ENCODE measurements around the gene MIGA2. TPM values are rescaled to one million over a fixed set of nuclear protein-coding genes. Genes with fewer than 3 reads are reported as not detected.

Gene MIGA2
- polyA plus RNA-seq, 4 donors, result 21.3 to 127 (median 61.0) TPM

GRCh38 chr9:129093602-129094386, 57.4 kb downstream of the MIGA2 start:
- 79 to 83% (median 82%) methylated on average over 20 of the region's 20 CpGs for WGBS, 3 donors
- no peak for FAIRE-seq
- Histone ChIP-seq H3K9me3 (ENCODE audit: control insufficient read depth in 2 of 2, insufficient read depth in 1 of 2, low read depth in 1 of 2, low read length in 1 of 2) (no peaks in the 10 kb centered on the region), H3K36me3 (ENCODE audit: control insufficient read depth in 3 of 3, insufficient read depth in 2 of 3, low read depth in 1 of 3, low read length in 3 of 3) (peaks cover 14 to 75% (median 18%) of the 10 kb centered on the region in 3 donors), H3K27ac (ENCODE audit: low read depth in 1 of 3, low read length in 2 of 3) (no peak overlapping the region), H3K4me3 (ENCODE audit: low read depth in 1 of 3, low read length in 3 of 3) (no peak overlapping the region), H3K27me3 (ENCODE audit: control insufficient read depth in 3 of 3, insufficient read depth in 3 of 3, low read length in 3 of 3) (no peaks in the 10 kb centered on the region), H3K4me1 (ENCODE audit: control insufficient read depth in 3 of 3, insufficient read depth in 2 of 3, low read depth in 1 of 3, low read length in 2 of 3) (no peaks in the 10 kb centered on the region)
- no peak for DNase-seq

GRCh38 chr9:129094387-129095169, 58.2 kb downstream of the MIGA2 start:
- no peaks in the 10 kb centered on the region for H3K9me3 ChIP-seq (ENCODE audit: control insufficient read depth in 2 of 2, insufficient read depth in 1 of 2, low read depth in 1 of 2, low read length in 1 of 2)
- no peak for FAIRE-seq
- DNase-seq, result no peak
- H3K4me1 ChIP-seq (ENCODE audit: control insufficient read depth in 3 of 3, insufficient read depth in 2 of 3, low read depth in 1 of 3, low read length in 2 of 3), result no peaks in the 10 kb centered on the region
- WGBS, 3 donors, result 85 to 91% (median 91%) methylated on average over 13 of the region's 13 CpGs
- peaks cover 8 to 68% (median 12%) of the 10 kb centered on the region in 3 donors for H3K36me3 ChIP-seq (ENCODE audit: control insufficient read depth in 3 of 3, insufficient read depth in 2 of 3, low read depth in 1 of 3, low read length in 3 of 3)
- H3K27me3 ChIP-seq (ENCODE audit: control insufficient read depth in 3 of 3, insufficient read depth in 3 of 3, low read length in 3 of 3), result no peaks in the 10 kb centered on the region
- no peak overlapping the region for H3K4me3 ChIP-seq (ENCODE audit: low read depth in 1 of 3, low read length in 3 of 3)
- no peak overlapping the region for H3K27ac ChIP-seq (ENCODE audit: low read depth in 1 of 3, low read length in 2 of 3)

DNA sequence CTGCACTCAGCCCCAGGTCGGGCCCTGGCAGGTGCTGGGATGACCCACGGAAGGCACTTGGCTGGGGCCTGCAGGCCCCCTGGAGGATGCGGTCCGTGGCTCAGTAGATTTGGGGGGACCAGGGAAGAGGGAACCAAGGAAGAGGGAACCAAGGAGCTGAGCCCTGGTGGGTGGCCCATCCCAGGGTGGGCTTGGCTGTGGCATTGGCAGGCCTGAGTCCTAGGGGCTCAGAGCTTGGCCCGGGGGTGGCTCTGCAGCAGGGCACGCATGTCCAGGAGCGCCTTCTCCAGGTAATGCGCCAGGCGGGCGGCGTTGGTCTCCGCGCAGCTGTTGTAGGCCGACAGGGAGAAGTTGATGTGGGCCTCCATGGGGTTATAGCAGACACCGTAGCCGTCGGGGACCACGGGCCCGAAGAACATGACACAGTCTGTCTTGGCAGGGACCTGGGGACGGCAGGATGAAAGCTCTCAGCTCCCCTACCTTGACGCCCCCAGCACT, 58.8 kb downstream of the MIGA2 start:
- FAIRE-seq (no peak), DNase-seq (no peak)
- Histone ChIP-seq H3K4me1 (ENCODE audit: control insufficient read depth in 3 of 3, insufficient read depth in 2 of 3, low read depth in 1 of 3, low read length in 2 of 3) (no peaks in the 10 kb centered on the region), H3K9me3 (ENCODE audit: control insufficient read depth in 2 of 2, insufficient read depth in 1 of 2, low read depth in 1 of 2, low read length in 1 of 2) (no peaks in the 10 kb centered on the region), H3K36me3 (ENCODE audit: control insufficient read depth in 3 of 3, insufficient read depth in 2 of 3, low read depth in 1 of 3, low read length in 3 of 3) (peaks cover 6 to 67% (median 8%) of the 10 kb centered on the region in 3 donors), H3K27ac (ENCODE audit: low read depth in 1 of 3, low read length in 2 of 3) (no peak overlapping the region), H3K4me3 (ENCODE audit: low read depth in 1 of 3, low read length in 3 of 3) (no peak overlapping the region), H3K27me3 (ENCODE audit: control insufficient read depth in 3 of 3, insufficient read depth in 3 of 3, low read length in 3 of 3) (no peaks in the 10 kb centered on the region)
- 93 to 96% (median 94%) methylated on average over 21 of the region's 21 CpGs for WGBS, 3 donors

- no peak overlapping the region for H3K4me3 ChIP-seq (ENCODE audit: low read depth in 1 of 3, low read length in 3 of 3)
- no peaks in the 10 kb centered on the region for H3K9me3 ChIP-seq (ENCODE audit: control insufficient read depth in 2 of 2, insufficient read depth in 1 of 2, low read depth in 1 of 2, low read length in 1 of 2)
- DNase-seq (no peak), FAIRE-seq (no peak)
- H3K27me3 ChIP-seq (ENCODE audit: control insufficient read depth in 3 of 3, insufficient read depth in 3 of 3, low read length in 3 of 3), result no peaks in the 10 kb centered on the region
- H3K4me1 ChIP-seq (ENCODE audit: control insufficient read depth in 3 of 3, insufficient read depth in 2 of 3, low read depth in 1 of 3, low read length in 2 of 3), result no peaks in the 10 kb centered on the region
- no peak overlapping the region for H3K27ac ChIP-seq (ENCODE audit: low read depth in 1 of 3, low read length in 2 of 3)
- WGBS, 3 donors, result 91 to 94% (median 93%) methylated on average over 12 of the region's 12 CpGs
- peaks cover 7 to 67% (median 7%) of the 10 kb centered on the region in 3 donors for H3K36me3 ChIP-seq (ENCODE audit: control insufficient read depth in 3 of 3, insufficient read depth in 2 of 3, low read depth in 1 of 3, low read length in 3 of 3)
Measured at GRCh38 chr9:129095908-129096307, 59.5 kb downstream of the MIGA2 start.

GRCh38 chr9:129097671-129098306, 61.4 kb downstream of the MIGA2 start:
- no peak overlapping the region for H3K27ac ChIP-seq (ENCODE audit: low read depth in 1 of 3, low read length in 2 of 3)
- H3K4me1 ChIP-seq (ENCODE audit: control insufficient read depth in 3 of 3, insufficient read depth in 2 of 3, low read depth in 1 of 3, low read length in 2 of 3), result no peaks in the 10 kb centered on the region
- H3K9me3 ChIP-seq (ENCODE audit: control insufficient read depth in 2 of 2, insufficient read depth in 1 of 2, low read depth in 1 of 2, low read length in 1 of 2), result no peaks in the 10 kb centered on the region
- WGBS, 3 donors, result 90 to 97% (median 93%) methylated on average over 16 of the region's 16 CpGs
- FAIRE-seq (no peak), DNase-seq (no peak)
- H3K27me3 ChIP-seq (ENCODE audit: control insufficient read depth in 3 of 3, insufficient read depth in 3 of 3, low read length in 3 of 3), result no peaks in the 10 kb centered on the region
- no peak overlapping the region for H3K4me3 ChIP-seq (ENCODE audit: low read depth in 1 of 3, low read length in 3 of 3)
- H3K36me3 ChIP-seq (ENCODE audit: control insufficient read depth in 3 of 3, insufficient read depth in 2 of 3, low read depth in 1 of 3, low read length in 3 of 3), result peaks cover 7 to 84% (median 8%) of the 10 kb centered on the region in 3 donors

DNA sequence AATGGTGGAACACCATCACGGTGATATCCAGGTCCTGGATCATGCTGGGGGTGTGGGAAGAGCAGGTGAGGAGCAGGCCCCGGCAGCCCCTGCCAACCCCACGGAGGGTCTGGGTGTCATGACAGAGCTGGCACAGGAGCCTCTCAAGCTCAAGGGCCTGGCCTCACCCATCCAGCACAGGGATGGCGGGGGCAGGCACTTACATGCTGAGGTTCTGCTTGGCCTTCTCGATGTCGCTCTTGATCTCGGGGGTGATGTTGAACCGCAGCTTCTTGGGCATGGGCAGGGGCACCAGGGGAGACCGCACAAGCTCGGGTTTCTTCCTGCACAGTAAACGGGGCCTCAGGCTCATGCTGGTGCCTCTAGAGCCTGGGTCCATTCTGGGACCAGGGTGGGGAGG, 61.9 kb downstream of the MIGA2 start:
- peaks cover 7 to 87% (median 8%) of the 10 kb centered on the region in 3 donors for H3K36me3 ChIP-seq (ENCODE audit: control insufficient read depth in 3 of 3, insufficient read depth in 2 of 3, low read depth in 1 of 3, low read length in 3 of 3)
- FAIRE-seq, result no peak
- 91 to 94% (median 94%) methylated on average over 11 of the region's 11 CpGs for WGBS, 3 donors

GRCh38 chr9:129100383-129101169, 64.2 kb downstream of the MIGA2 start:
- Histone ChIP-seq H3K9me3 (ENCODE audit: control insufficient read depth in 2 of 2, insufficient read depth in 1 of 2, low read depth in 1 of 2, low read length in 1 of 2) (no peaks in the 10 kb centered on the region), H3K27ac (ENCODE audit: low read depth in 1 of 3, low read length in 2 of 3) (no peak overlapping the region), H3K4me1 (ENCODE audit: control insufficient read depth in 3 of 3, insufficient read depth in 2 of 3, low read depth in 1 of 3, low read length in 2 of 3) (no peaks in the 10 kb centered on the region), H3K36me3 (ENCODE audit: control insufficient read depth in 3 of 3, insufficient read depth in 2 of 3, low read depth in 1 of 3, low read length in 3 of 3) (peaks cover 4 to 78% (median 7%) of the 10 kb centered on the region in 3 donors), H3K27me3 (ENCODE audit: control insufficient read depth in 3 of 3, insufficient read depth in 3 of 3, low read length in 3 of 3) (no peaks in the 10 kb centered on the region), H3K4me3 (ENCODE audit: low read depth in 1 of 3, low read length in 3 of 3) (no peak overlapping the region)
- FAIRE-seq (no peak), DNase-seq (no peak)
- 72 to 83% (median 82%) methylated on average over 26 to 28 of the region's 28 CpGs for WGBS, 3 donors

More for the DNA sequence above, 61.9 kb downstream of the MIGA2 start:
- no peaks in the 10 kb centered on the region for H3K9me3 ChIP-seq (ENCODE audit: control insufficient read depth in 2 of 2, insufficient read depth in 1 of 2, low read depth in 1 of 2, low read length in 1 of 2)
- no peaks in the 10 kb centered on the region for H3K4me1 ChIP-seq (ENCODE audit: control insufficient read depth in 3 of 3, insufficient read depth in 2 of 3, low read depth in 1 of 3, low read length in 2 of 3)
- H3K27ac ChIP-seq (ENCODE audit: low read depth in 1 of 3, low read length in 2 of 3), result no peak overlapping the region
- H3K27me3 ChIP-seq (ENCODE audit: control insufficient read depth in 3 of 3, insufficient read depth in 3 of 3, low read length in 3 of 3), result no peaks in the 10 kb centered on the region
- no peak for DNase-seq
- no peak overlapping the region for H3K4me3 ChIP-seq (ENCODE audit: low read depth in 1 of 3, low read length in 3 of 3)

Measured in small intestine (tissue), 7 donors.